SK-N-MC (cell line): ENCODE results near the gene TMEM161A.

Experiments
- EZH2 ChIP-seq: fragments of 200-600 bp; sonication (generic); IDR thresholded peaks from one replicate; pipeline ENCODE4 v1.6.1; 2017; ENCODE audit warnings: antibody characterized with exemption
- FOXP2 ChIP-seq: optimal IDR thresholded peaks from 2 replicates; pipeline ENCODE3; 2011; ENCODE audit warnings: mild to moderate bottlenecking, moderate library complexity; ENCODE audit not compliant: insufficient read depth; ENCODE audit errors: extremely low read length, control extremely low read depth
- POLR2AphosphoS5 ChIP-seq: IDR thresholded peaks from 2 replicates; pipeline ENCODE4 v1.6.1; 2012; ENCODE audit warnings: mild to moderate bottlenecking, low read depth, low read length, borderline replicate concordance

- TF ChIP-seq EZH2, result no peak
- TF ChIP-seq POLR2AphosphoS5, result no peak
- TF ChIP-seq FOXP2, result no peak
Observed at GRCh38 chr19:19162495-19162894, 24.2 kb upstream of the TMEM161A start.
